PC-3 (cell line): Measurements from ENCODE around the gene MEFV. TPM values are rescaled to one million over a fixed set of nuclear protein-coding genes. Genes with fewer than 3 reads are reported as not detected.

Experiments used
- ATAC-seq: fragments of 200-7000 bp; cut with Tn5 transposase; 2 replicates; pipeline ENCODE4 v1.9.1; 2020; ENCODE audit warnings: mild to moderate bottlenecking, moderate library complexity
- BruUV-seq: library from RNA; stranded (reverse); fragments of 400-500 nt; replicated peaks from 2 replicates; lab custom pipeline; 2021; lab: Mats Ljungman, UMichigan
- CTCF ChIA-PET: fragments of 300-600 bp; sonication (Branson Sonifier 250); formaldehyde crosslinking; loops from one replicate; lab custom pipeline; 2022; ENCODE audit warnings: antibody characterized with exemption; lab: Charles Lee
- POLR2A ChIA-PET: fragments of 300-600 bp; sonication (Branson Sonifier 250); formaldehyde crosslinking; loops from one replicate; lab custom pipeline; 2022; ENCODE audit warnings: antibody characterized with exemption; ENCODE audit not compliant: unreplicated experiment; lab: Charles Lee
- DNase-seq: peaks from one replicate; pipeline ENCODE4 v3.0.0-alpha.2; 2015
- H2AFZ ChIP-seq: fragments of 300-600 bp; sonication (generic); 2 replicates; pipeline ENCODE4 v1.6.0; 2016; ENCODE audit warnings: antibody characterized with exemption, low read length
- H3F3A ChIP-seq: fragments of 300-600 bp; sonication (generic); one replicate; pipeline ENCODE4 v1.6.0; 2017; ENCODE audit warnings: antibody characterized with exemption, low read length, control low read depth, mild to moderate bottlenecking; ENCODE audit not compliant: unreplicated experiment
- H3K27ac ChIP-seq: fragments of 300-600 bp; sonication (generic); 2 replicates; pipeline ENCODE4 v1.5.1; 2016; ENCODE audit warnings: mild to moderate bottlenecking, low read length
- H3K27me3 ChIP-seq: fragments of 300-600 bp; sonication (generic); 2 replicates; pipeline ENCODE4 v1.6.1; 2016; ENCODE audit warnings: low read length, mixed read lengths
- H3K36me3 ChIP-seq: fragments of 300-600 bp; sonication (generic); 2 replicates; pipeline ENCODE4 v1.6.1; 2016; ENCODE audit warnings: low read depth, mixed run types, low read length, mixed read lengths
- H3K4me1 ChIP-seq: fragments of 300-600 bp; sonication (generic); 2 replicates; pipeline ENCODE4 v1.5.1; 2016; ENCODE audit warnings: low read length; ENCODE audit not compliant: insufficient read depth
- H3K4me2 ChIP-seq: fragments of 300-600 bp; sonication (generic); 2 replicates; pipeline ENCODE4 v1.6.0; 2016; ENCODE audit warnings: low read length
- H3K4me3 ChIP-seq: fragments of 300-600 bp; sonication (generic); 2 replicates; pipeline ENCODE4 v1.5.1; 2016; ENCODE audit warnings: mild to moderate bottlenecking, low read length, mixed read lengths
- H3K79me2 ChIP-seq: fragments of 300-600 bp; sonication (generic); 2 replicates; pipeline ENCODE4 v1.6.1; 2017; ENCODE audit warnings: low read length, mixed read lengths
- H3K9ac ChIP-seq: fragments of 300-600 bp; sonication (generic); 2 replicates; pipeline ENCODE4 v1.6.0; 2016; ENCODE audit warnings: mild to moderate bottlenecking, low read length
- H3K9me2 ChIP-seq: fragments of 300-600 bp; sonication (generic); replicated peaks from 2 replicates; pipeline ENCODE4 v1.6.1; 2016; ENCODE audit warnings: mixed run types, low read length, mixed read lengths
- H3K9me3 ChIP-seq: fragments of 300-600 bp; sonication (generic); 2 replicates; pipeline ENCODE4 v1.6.1; 2016; ENCODE audit warnings: low read length, mixed read lengths
- H4K20me1 ChIP-seq: fragments of 300-600 bp; sonication (generic); 2 replicates; pipeline ENCODE4 v1.6.1; 2016; ENCODE audit warnings: low read length, mixed read lengths
- EZH2 ChIP-seq: fragments of 300-600 bp; sonication (generic); IDR thresholded peaks from one replicate; pipeline ENCODE4 v1.6.1; 2017; ENCODE audit warnings: antibody characterized with exemption, mild to moderate bottlenecking, low read length; ENCODE audit not compliant: unreplicated experiment
- EZH2phosphoT487 ChIP-seq: fragments of 300-600 bp; sonication (generic); IDR thresholded peaks from 2 replicates; pipeline ENCODE4 v1.6.1; 2018; ENCODE audit warnings: mild to moderate bottlenecking, antibody characterized with exemption, low read length, borderline replicate concordance
- intact Hi-C: fragments of 100-400 bp; cut with micrococcal nuclease; formaldehyde crosslinking; loops from 2 replicates; pipeline ENCODE4 v1.9.0; 2023
- total RNA-seq: library from RNA; depleted of rRNA; stranded (reverse); fragments of >200 nt; gene quantifications from 2 replicates; pipeline ENCODE4 v1.2.3, GENCODE V29; 2014
- TF ChIP-seq, protein P1 (sequence below): fragments of 300-600 bp; sonication (generic); conservative IDR thresholded peaks from 2 replicates; pipeline ENCODE4 v1.5.1; 2017; ENCODE audit warnings: antibody characterized with exemption, low read depth, mild to moderate bottlenecking, low read length

MEFV gene
- total RNA-seq, 1 experiment from 2014 or later = 0.04 TPM

DNA sequence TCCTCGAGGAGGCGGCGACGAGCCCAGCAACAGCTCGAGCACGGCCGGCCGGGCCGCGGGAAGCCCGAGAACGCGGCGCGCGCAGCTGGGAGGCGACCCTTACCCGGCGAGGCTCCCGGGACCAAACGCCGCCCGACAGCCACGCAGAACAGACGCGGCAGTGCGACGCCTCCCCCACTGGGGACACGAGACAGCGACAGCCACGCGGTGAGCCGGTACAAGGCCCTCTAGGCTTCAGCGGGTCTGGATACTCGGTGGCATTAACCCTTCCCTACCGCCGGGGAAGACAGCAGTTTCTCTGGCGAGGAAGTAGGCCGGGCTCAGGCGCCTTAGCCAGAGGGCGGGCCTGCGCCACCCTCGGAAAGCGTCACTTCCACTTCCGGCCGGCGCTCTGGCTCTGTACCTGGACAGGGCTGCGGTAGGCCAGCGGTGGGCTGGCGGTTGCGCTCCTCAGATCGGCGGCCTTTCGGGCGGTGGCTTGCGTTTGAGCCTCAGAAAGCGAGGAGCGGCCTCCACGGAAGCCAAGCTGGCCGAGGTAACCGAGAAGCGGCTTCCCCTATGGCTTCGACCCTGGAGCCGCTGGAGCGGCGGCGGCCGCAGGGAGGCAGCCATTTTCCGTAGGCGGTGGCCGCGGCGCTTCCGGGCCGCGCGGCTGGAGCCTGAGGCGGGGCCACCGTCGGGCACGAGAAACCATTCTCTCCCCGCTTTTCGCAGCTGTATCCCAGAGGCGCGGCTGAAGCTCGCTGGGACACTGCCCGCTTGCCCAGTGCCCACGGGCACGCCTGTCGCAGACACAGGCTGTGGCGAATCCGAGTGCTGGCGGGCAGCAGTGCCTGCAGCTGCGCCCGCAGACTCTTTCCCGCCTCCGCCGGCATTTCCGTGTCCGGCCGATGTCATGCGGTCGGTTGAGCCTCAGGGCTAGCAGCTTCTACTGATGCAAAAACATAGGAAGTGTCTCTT, 49.0 kb upstream of the MEFV start, which contains the start of the genes TIGD7 and ZNF75A:
TIGD7 (minus strand) TSS at position 322 of the 960 bp plus-strand sequence. CDS start 4,816 bp downstream, outside the sequence.
ZNF75A (plus strand) TSS at position 389 of the 960 bp plus-strand sequence. CDS start 2,932 bp downstream, outside the sequence.
- Histone ChIP-seq H3K4me2 (peak within 1 kb of the TSS; percentile 87), H4K20me1 (no peaks in the 10 kb centered on the region), H3K4me1 (peaks cover 6% of the 10 kb centered on the region), H3K9ac (peak within 1 kb of the TSS; percentile 95), H3K9me3 (no peaks in the 10 kb centered on the region), H3K27ac (peak within 1 kb of the TSS; percentile 80), H3K79me2 (peaks cover 39% of the 10 kb centered on the region), H2AFZ (peak within 1 kb of the TSS; percentile 85), H3K9me2 (no peaks in the 10 kb centered on the region), H3K36me3 (peaks cover 45% of the 10 kb centered on the region), H3K4me3 (peak within 1 kb of the TSS; percentile 84), H3K27me3 (no peaks in the 10 kb centered on the region), H3F3A (no peaks in the 10 kb centered on the region)
- intact Hi-C loops = no loop called here
- peak; percentile 98 for ATAC-seq
- TF ChIP-seq EZH2 = no peak
- no peak for TF ChIP-seq EZH2phosphoT487
- TF ChIP-seq, protein P1, sequence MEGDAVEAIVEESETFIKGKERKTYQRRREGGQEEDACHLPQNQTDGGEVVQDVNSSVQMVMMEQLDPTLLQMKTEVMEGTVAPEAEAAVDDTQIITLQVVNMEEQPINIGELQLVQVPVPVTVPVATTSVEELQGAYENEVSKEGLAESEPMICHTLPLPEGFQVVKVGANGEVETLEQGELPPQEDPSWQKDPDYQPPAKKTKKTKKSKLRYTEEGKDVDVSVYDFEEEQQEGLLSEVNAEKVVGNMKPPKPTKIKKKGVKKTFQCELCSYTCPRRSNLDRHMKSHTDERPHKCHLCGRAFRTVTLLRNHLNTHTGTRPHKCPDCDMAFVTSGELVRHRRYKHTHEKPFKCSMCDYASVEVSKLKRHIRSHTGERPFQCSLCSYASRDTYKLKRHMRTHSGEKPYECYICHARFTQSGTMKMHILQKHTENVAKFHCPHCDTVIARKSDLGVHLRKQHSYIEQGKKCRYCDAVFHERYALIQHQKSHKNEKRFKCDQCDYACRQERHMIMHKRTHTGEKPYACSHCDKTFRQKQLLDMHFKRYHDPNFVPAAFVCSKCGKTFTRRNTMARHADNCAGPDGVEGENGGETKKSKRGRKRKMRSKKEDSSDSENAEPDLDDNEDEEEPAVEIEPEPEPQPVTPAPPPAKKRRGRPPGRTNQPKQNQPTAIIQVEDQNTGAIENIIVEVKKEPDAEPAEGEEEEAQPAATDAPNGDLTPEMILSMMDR = no peak
- peak; percentile 84 for DNase-seq
- BruUV-seq = no TSS peak
- POLR2A ChIA-PET = no interaction called here
- CTCF ChIA-PET = no interaction called here

DNA sequence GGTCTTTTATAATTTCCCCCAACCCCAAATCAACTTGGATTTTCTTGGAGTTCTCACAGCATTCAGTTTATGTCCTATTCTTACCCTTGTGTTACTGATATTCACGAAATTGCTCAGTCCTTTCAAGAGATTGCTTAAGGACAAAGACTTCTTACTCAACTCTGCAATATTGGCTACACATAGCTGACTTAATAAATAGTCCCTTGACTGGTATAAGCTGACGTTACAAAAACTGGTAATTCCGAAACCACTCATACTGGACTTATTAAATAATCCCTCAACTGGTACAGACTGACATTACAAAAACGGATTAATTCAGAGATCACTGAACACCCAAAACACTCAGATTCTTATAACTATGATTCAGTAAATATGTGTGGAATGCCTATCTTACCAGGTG, 47.9 kb upstream of the MEFV start:
- Histone ChIP-seq H2AFZ (peak overlapping the region; percentile 85), H3K4me3 (peak overlapping the region; percentile 84), H3K27ac (peak overlapping the region; percentile 80; the same call in 1 of the 2 replicates), H3K9ac (peak overlapping the region; percentile 95), H3K79me2 (peaks cover 39% of the 10 kb centered on the region), H3K36me3 (peaks cover 45% of the 10 kb centered on the region), H3K4me2 (peak overlapping the region; percentile 87), H3F3A (no peaks in the 10 kb centered on the region), H4K20me1 (no peaks in the 10 kb centered on the region), H3K27me3 (no peaks in the 10 kb centered on the region), H3K9me2 (no peaks in the 10 kb centered on the region), H3K9me3 (no peaks in the 10 kb centered on the region), H3K4me1 (peaks cover 6% of the 10 kb centered on the region)
- no peak; the same call in 1 of the 2 replicates for ATAC-seq
- CTCF ChIA-PET = no interaction called here
- DNase-seq = no peak
- TF ChIP-seq EZH2phosphoT487 (no peak), EZH2 (no peak)
- TF ChIP-seq, protein P1 = no peak
- intact Hi-C loops = no loop called here
- no TSS peak for BruUV-seq
- POLR2A ChIA-PET = no interaction called here
